ENCODE measurements around the gene AGMO. TPM values are rescaled to one million over a fixed set of nuclear protein-coding genes. Genes with fewer than 3 reads are reported as not detected.

AGMO gene
- total and polyA plus RNA-seq, 2 experiments from 2014 or later, result 0.42 to 0.55 TPM

DNA sequence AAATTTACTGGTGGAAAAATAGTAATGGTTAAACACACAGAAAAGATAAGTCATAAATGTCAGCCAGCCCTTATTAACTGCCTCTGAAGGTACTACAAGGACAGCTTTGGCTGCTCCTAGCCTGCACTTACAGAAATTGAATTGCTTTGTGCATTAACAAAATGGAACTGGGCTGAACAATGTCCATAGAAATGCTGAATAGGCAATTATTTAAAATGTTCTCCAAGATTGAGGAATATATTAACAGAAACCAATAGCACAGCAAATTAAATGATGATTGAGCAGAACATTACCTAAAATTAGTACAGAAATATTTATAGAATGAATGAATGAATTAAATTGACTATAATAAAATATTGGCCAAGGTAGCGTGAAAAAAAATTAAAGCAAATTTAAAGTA lies 42.4 kb upstream of the AGMO start:
- Mint-ChIP-seq H3K36me3 (ENCODE audit: low read depth) (peaks cover 6% of the 10 kb centered on the region; the same call in 2 of the 3 replicates), H3K4me1 (peaks cover 5% of the 10 kb centered on the region; the same call in 2 of the 3 replicates), H3K27me3 (ENCODE audit: insufficient read depth, low read depth, poor library complexity) (peaks cover 3% of the 10 kb centered on the region), H3K9me3 (peaks cover 11% of the 10 kb centered on the region; the same call in 2 of the 3 replicates), H3K27ac (no peak overlapping the region), H3K4me3 (no peak overlapping the region)
- TF ChIP-seq, protein P1, sequence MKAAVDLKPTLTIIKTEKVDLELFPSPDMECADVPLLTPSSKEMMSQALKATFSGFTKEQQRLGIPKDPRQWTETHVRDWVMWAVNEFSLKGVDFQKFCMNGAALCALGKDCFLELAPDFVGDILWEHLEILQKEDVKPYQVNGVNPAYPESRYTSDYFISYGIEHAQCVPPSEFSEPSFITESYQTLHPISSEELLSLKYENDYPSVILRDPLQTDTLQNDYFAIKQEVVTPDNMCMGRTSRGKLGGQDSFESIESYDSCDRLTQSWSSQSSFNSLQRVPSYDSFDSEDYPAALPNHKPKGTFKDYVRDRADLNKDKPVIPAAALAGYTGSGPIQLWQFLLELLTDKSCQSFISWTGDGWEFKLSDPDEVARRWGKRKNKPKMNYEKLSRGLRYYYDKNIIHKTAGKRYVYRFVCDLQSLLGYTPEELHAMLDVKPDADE (IDR thresholded peaks at IDR 0.05), result no peak
- TF ChIP-seq POLR2AphosphoS5 (IDR thresholded peaks at IDR 0.05; ENCODE audit: low read depth), result no peak
- TF ChIP-seq, protein P2, sequence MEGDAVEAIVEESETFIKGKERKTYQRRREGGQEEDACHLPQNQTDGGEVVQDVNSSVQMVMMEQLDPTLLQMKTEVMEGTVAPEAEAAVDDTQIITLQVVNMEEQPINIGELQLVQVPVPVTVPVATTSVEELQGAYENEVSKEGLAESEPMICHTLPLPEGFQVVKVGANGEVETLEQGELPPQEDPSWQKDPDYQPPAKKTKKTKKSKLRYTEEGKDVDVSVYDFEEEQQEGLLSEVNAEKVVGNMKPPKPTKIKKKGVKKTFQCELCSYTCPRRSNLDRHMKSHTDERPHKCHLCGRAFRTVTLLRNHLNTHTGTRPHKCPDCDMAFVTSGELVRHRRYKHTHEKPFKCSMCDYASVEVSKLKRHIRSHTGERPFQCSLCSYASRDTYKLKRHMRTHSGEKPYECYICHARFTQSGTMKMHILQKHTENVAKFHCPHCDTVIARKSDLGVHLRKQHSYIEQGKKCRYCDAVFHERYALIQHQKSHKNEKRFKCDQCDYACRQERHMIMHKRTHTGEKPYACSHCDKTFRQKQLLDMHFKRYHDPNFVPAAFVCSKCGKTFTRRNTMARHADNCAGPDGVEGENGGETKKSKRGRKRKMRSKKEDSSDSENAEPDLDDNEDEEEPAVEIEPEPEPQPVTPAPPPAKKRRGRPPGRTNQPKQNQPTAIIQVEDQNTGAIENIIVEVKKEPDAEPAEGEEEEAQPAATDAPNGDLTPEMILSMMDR (conservative IDR thresholded peaks at IDR 0.05; ENCODE audit: low read depth in 2 of 2), result no peak
- no peak for TF ChIP-seq ZNF114 (CRISPR knock-in tag; IDR thresholded peaks at IDR 0.05)
- TF ChIP-seq, protein P3, sequence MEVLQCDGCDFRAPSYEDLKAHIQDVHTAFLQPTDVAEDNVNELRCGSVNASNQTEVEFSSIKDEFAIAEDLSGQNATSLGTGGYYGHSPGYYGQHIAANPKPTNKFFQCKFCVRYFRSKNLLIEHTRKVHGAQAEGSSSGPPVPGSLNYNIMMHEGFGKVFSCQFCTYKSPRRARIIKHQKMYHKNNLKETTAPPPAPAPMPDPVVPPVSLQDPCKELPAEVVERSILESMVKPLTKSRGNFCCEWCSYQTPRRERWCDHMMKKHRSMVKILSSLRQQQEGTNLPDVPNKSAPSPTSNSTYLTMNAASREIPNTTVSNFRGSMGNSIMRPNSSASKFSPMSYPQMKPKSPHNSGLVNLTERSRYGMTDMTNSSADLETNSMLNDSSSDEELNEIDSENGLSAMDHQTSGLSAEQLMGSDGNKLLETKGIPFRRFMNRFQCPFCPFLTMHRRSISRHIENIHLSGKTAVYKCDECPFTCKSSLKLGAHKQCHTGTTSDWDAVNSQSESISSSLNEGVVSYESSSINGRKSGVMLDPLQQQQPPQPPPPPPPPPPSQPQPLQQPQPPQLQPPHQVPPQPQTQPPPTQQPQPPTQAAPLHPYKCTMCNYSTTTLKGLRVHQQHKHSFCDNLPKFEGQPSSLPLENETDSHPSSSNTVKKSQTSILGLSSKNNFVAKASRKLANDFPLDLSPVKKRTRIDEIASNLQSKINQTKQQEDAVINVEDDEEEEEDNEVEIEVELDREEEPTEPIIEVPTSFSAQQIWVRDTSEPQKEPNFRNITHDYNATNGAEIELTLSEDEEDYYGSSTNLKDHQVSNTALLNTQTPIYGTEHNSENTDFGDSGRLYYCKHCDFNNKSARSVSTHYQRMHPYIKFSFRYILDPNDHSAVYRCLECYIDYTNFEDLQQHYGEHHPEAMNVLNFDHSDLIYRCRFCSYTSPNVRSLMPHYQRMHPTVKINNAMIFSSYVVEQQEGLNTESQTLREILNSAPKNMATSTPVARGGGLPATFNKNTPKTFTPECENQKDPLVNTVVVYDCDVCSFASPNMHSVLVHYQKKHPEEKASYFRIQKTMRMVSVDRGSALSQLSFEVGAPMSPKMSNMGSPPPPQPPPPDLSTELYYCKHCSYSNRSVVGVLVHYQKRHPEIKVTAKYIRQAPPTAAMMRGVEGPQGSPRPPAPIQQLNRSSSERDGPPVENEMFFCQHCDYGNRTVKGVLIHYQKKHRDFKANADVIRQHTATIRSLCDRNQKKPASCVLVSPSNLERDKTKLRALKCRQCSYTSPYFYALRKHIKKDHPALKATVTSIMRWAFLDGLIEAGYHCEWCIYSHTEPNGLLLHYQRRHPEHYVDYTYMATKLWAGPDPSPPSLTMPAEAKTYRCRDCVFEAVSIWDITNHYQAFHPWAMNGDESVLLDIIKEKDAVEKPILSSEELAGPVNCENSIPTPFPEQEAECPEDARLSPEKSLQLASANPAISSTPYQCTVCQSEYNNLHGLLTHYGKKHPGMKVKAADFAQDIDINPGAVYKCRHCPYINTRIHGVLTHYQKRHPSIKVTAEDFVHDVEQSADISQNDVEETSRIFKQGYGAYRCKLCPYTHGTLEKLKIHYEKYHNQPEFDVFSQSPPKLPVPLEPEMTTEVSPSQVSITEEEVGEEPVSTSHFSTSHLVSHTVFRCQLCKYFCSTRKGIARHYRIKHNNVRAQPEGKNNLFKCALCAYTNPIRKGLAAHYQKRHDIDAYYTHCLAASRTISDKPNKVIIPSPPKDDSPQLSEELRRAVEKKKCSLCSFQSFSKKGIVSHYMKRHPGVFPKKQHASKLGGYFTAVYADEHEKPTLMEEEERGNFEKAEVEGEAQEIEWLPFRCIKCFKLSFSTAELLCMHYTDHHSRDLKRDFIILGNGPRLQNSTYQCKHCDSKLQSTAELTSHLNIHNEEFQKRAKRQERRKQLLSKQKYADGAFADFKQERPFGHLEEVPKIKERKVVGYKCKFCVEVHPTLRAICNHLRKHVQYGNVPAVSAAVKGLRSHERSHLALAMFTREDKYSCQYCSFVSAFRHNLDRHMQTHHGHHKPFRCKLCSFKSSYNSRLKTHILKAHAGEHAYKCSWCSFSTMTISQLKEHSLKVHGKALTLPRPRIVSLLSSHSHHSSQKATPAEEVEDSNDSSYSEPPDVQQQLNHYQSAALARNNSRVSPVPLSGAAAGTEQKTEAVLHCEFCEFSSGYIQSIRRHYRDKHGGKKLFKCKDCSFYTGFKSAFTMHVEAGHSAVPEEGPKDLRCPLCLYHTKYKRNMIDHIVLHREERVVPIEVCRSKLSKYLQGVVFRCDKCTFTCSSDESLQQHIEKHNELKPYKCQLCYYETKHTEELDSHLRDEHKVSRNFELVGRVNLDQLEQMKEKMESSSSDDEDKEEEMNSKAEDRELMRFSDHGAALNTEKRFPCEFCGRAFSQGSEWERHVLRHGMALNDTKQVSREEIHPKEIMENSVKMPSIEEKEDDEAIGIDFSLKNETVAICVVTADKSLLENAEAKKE (CRISPR knock-in tag; IDR thresholded peaks at IDR 0.05), result no peak
- TF ChIP-seq ZNF331 (CRISPR knock-in tag; IDR thresholded peaks at IDR 0.05; ENCODE audit: low read depth), result no peak
- TF ChIP-seq, protein P4, sequence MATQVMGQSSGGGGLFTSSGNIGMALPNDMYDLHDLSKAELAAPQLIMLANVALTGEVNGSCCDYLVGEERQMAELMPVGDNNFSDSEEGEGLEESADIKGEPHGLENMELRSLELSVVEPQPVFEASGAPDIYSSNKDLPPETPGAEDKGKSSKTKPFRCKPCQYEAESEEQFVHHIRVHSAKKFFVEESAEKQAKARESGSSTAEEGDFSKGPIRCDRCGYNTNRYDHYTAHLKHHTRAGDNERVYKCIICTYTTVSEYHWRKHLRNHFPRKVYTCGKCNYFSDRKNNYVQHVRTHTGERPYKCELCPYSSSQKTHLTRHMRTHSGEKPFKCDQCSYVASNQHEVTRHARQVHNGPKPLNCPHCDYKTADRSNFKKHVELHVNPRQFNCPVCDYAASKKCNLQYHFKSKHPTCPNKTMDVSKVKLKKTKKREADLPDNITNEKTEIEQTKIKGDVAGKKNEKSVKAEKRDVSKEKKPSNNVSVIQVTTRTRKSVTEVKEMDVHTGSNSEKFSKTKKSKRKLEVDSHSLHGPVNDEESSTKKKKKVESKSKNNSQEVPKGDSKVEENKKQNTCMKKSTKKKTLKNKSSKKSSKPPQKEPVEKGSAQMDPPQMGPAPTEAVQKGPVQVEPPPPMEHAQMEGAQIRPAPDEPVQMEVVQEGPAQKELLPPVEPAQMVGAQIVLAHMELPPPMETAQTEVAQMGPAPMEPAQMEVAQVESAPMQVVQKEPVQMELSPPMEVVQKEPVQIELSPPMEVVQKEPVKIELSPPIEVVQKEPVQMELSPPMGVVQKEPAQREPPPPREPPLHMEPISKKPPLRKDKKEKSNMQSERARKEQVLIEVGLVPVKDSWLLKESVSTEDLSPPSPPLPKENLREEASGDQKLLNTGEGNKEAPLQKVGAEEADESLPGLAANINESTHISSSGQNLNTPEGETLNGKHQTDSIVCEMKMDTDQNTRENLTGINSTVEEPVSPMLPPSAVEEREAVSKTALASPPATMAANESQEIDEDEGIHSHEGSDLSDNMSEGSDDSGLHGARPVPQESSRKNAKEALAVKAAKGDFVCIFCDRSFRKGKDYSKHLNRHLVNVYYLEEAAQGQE (IDR thresholded peaks at IDR 0.05; ENCODE audit: unreplicated experiment), result no peak
- TF ChIP-seq STAT1 (IDR thresholded peaks at IDR 0.05; ENCODE audit: unreplicated experiment), result no peak
- TF ChIP-seq JUNB (IDR thresholded peaks at IDR 0.05; ENCODE audit: unreplicated experiment), result no peak
- TF ChIP-seq EZH2phosphoT487 (IDR thresholded peaks at IDR 0.05; ENCODE audit: unreplicated experiment), result no peak
- TF ChIP-seq EZH2 (IDR thresholded peaks at IDR 0.05; ENCODE audit: low read depth, unreplicated experiment), result no peak
- no peak for ATAC-seq
- Histone ChIP-seq H3F3A (replicated peaks; ENCODE audit: low read depth) (no peaks in the 10 kb centered on the region), H3K27ac (ENCODE audit: low read depth) (no peak overlapping the region), H3K36me3 (ENCODE audit: insufficient read depth) (no peaks in the 10 kb centered on the region), H2AFZ (no peak overlapping the region), H3K4me3 (no peak overlapping the region), H3K4me1 (ENCODE audit: insufficient read depth) (peaks cover 9% of the 10 kb centered on the region; the same call in 1 of the 2 replicates), H3K4me2 (no peak overlapping the region), H3K27me3 (ENCODE audit: insufficient read depth) (no peaks in the 10 kb centered on the region), H3K9me2 (ENCODE audit: insufficient read depth) (no peaks in the 10 kb centered on the region), H3K79me2 (replicated peaks; ENCODE audit: insufficient read depth) (no peaks in the 10 kb centered on the region), H4K20me1 (replicated peaks; ENCODE audit: insufficient read depth) (no peaks in the 10 kb centered on the region)
- DNase-seq (ENCODE audit: low spot score), result no peak
